Keratinocyte (primary cell): ENCODE results near the gene RAC2.

Source experiments
- CTCF ChIP-seq, 3 experiments: IDR thresholded peaks in 1 of 3; conservative IDR thresholded peaks in 1 of 3; optimal IDR thresholded peaks in 1 of 3; 2 replicates in 2 of 3; 3 replicates in 1 of 3; pipeline versions ENCODE3 to v1.5.1; 2011; ENCODE audit warnings: low read length in 3 of 3, mild to moderate bottlenecking in 3 of 3, moderate library complexity in 2 of 3, control low read depth in 1 of 3, inconsistent platforms in 1 of 3; ENCODE audit not compliant: insufficient read depth in 2 of 3; ENCODE audit errors: extremely low read depth in 1 of 3
- EZH2 ChIP-seq: IDR thresholded peaks from one replicate; pipeline ENCODE4 v1.6.1; 2012; ENCODE audit warnings: inconsistent platforms, mild to moderate bottlenecking, low read length, moderate library complexity

DNA sequence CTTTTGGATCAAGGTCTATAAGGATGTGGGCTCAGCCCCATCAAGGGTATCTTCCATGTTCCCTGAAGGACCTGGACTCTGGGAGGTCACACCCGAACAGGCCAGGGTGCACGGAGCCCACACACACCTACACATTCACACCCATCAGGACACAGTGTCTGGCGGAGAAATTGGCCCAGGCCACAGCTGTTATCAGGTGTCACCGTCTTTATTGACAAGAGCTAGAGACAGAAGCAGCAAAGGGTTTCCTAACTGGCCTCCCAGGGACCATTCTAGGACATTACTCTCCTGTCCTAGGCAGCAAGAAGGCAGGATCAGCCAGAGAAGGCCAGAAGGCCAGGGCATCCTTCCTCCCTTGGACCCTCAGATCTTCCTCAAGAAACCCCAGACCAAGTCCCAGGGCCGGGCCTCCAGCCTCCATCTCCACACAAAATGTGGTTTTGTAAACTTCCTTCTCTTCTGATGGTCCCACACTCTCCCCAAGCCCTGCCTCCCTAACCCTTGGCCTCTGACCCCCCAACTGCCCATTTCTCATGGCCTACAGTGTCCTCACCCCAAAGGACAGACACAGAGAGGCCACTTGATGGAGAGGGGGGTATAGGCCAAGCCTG lies 39.9 kb downstream of the RAC2 start:
- no peak for TF ChIP-seq CTCF (optimal IDR thresholded peaks at IDR 0.05 in 1 of 3, IDR thresholded peaks at IDR 0.05 in 1 of 3, conservative IDR thresholded peaks at IDR 0.05 in 1 of 3; ENCODE audit: extremely low read depth in 1 of 3, insufficient read depth in 2 of 3, low read length in 3 of 3)
- no peak for TF ChIP-seq EZH2
